Right renal pelvis (tissue), 4 donors: ENCODE measurements around the gene AKAP13. TPM values are rescaled to one million over a fixed set of nuclear protein-coding genes. Genes with fewer than 3 reads are reported as not detected.

Source experiments
- DNase-seq, 4 donors: peaks; one replicate each; pipeline ENCODE4 v3.0.0-alpha.2; 2013; ENCODE audit warnings: low read depth in 4 of 4, low spot score in 3 of 4, missing footprints in 1 of 4
- polyA plus RNA-seq, 4 donors: library from polyadenylated mRNA; unstranded; fragments of 120-200 nt; gene quantifications; one replicate each; pipeline ENCODE4 v1.2.1, GENCODE V29; 2013; ENCODE audit not compliant: insufficient read length in 4 of 4

Gene AKAP13
- polyA plus RNA-seq, 4 donors = 78.8 to 89.4 (median 83.8) TPM

GRCh38 chr15:85676342-85677098 lies 296.1 kb downstream of the AKAP13 start:
- no peak for DNase-seq

GRCh38 chr15:85679231-85679630 lies 298.8 kb downstream of the AKAP13 start:
- DNase-seq = no peak

GRCh38 chr15:85681386-85681785 lies 301.0 kb downstream of the AKAP13 start:
- no peak for DNase-seq

GRCh38 chr15:85684174-85684710 lies 303.8 kb downstream of the AKAP13 start:
- no peak for DNase-seq

DNA sequence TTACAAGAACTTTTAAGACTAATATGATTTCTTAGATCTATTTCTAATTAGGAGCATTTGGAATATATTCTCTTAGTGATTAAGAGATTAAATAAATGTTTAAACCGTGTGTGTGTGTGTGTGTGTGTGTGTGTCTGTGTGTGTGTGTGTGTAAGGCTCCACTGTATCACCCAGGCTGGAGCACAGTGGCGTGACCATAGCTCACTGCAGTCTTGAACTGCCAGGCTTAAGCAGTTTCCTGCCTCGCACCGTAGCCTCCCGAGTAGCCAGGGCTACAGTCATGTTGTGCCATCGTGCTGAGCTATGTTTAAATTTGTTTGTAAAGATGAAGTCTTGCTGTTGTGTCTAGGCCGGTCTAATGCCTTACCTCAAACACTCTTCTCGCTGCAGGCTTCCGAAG lies 305.0 kb downstream of the AKAP13 start:
- no peak for DNase-seq

GRCh38 chr15:85687329-85687728 lies 306.9 kb downstream of the AKAP13 start:
- no peak for DNase-seq

DNA sequence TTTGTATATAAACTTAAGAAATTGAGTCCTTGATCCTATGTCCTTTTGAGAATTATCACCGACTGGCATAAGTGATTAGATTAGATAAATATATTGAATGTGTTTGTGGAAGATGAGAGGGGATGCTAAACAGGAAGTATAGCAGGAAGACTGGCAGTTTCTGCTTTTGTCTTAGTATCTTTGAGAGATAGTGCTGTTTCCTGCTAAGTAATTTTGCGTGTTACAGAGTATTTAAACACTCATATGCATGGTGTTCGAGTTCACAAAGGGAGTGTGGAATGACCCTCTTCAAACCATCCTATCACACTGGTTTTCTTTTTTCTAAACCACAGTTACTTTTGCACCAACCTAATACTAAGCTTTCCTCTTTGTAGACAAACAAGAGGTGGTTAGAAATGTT lies 308.3 kb downstream of the AKAP13 start:
- DNase-seq = no peak

- DNase-seq = no peak
Observed at GRCh38 chr15:85689729-85690128, 309.3 kb downstream of the AKAP13 start.

- DNase-seq = no peak
Observed at GRCh38 chr15:85690561-85691231, 310.3 kb downstream of the AKAP13 start.

GRCh38 chr15:85691350-85692240 lies 311.2 kb downstream of the AKAP13 start:
- DNase-seq = no peak

DNA sequence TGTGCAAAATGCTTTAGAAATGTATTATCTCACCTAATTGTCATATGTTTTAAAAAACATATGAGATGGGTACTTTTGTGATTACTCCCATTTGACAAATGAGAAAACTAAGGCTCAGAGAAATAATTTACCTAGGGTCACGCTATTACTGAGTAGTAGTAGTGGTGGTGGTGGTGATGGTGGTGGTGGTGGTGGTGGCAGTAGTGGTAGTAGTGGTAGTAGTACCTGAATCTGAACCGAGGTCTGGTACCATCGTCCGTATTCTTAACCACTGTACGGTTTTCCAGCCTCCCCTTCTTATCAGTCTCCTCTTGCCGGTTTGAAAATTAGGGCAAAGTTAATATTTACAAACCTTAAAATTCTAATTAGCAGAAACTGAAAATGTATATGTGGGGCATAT lies 311.9 kb downstream of the AKAP13 start:
- no peak for DNase-seq

DNA sequence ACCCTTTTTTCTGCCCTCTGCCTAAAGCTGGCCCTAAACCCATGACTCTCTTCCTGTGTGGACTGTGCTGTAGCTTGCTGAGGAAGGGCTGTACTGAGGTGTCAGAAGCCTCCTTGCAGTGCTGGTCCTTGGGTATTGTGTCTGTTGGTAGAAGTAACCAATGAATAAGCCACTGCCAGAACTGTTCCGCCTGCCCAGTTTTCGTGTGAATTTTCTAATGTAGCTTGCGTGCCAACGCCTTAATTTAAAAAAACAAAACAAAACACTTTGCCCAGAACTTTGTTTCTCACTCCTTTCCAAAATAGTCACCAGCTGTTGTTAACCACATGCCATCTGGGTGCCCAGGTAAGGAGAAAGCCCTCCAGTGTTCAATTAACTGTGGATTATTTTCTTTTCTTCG lies 312.5 kb downstream of the AKAP13 start:
- no peak for DNase-seq

GRCh38 chr15:85693277-85693676 lies 312.9 kb downstream of the AKAP13 start:
- no peak for DNase-seq

GRCh38 chr15:85694091-85694490 lies 313.7 kb downstream of the AKAP13 start:
- DNase-seq = no peak

DNA sequence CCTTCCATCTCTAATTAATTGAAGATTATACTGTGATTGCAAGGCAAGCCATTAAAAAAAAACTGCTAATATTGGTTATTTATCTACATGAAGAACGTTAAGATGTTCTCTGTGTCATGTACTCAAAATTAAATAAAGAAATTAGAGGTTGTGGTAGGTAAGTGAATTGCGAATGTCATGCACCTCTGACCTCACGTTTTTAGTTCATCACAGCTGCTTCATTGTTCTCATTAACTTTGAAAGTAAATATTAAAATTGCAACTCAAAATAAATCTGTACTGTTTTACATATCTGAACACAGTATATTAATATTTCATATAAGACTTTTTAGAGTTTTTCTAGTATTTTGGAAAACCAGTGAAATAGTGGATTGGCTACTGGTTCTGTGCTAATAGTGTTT lies 320.4 kb downstream of the AKAP13 start:
- DNase-seq = no peak

- DNase-seq = no peak
Observed at GRCh38 chr15:85702321-85703101, 322.1 kb downstream of the AKAP13 start.

- no peak for DNase-seq
Observed at GRCh38 chr15:85704066-85704465, 323.7 kb downstream of the AKAP13 start.

DNA sequence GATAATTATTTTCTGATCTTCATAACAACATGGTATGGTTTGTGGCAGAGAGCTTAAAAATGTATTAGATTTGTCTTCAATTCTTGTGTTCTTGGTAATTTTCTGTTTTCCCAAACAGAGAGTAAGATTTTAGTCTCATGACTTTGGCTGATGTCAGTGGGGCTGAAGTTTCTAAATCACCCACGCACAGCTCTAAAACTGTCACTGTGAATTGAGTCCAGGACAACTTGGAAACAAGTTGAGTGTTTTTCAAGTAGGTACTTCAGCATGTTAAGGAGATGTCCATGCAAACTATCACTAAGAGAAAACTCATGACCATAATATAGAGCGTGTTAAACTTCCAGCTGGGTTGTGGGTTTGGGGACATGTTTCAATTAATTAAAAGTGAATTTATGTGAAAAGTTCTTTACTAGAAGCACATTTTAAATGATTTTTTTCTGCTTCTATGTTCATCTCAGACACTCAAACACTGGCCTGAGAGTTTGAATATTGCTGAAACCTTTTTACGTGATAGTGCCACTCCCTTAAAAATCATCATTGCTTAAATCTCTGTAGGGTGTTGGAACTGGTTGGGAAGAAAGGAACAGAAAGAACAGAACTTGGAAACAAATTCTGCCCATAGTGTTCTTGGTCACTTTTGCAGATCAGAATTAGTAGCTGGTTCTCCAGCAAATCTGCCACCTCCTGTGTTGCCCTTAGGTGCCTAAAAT lies 324.5 kb downstream of the AKAP13 start:
- DNase-seq = no peak

GRCh38 chr15:85706779-85707518 lies 326.5 kb downstream of the AKAP13 start:
- no peak for DNase-seq
